ENCODE results near the gene AP3S2. TPM values are rescaled to one million over a fixed set of nuclear protein-coding genes. Genes with fewer than 3 reads are reported as not detected.
"Not testable (repeated sequence)": the region's sequence is repeated elsewhere in the genome, so short reads cannot be mapped to it uniquely, and the experiment has no call there.

The AP3S2 gene
- total RNA-seq, 1 donor from 2014 or later: 30.9 TPM

DNA sequence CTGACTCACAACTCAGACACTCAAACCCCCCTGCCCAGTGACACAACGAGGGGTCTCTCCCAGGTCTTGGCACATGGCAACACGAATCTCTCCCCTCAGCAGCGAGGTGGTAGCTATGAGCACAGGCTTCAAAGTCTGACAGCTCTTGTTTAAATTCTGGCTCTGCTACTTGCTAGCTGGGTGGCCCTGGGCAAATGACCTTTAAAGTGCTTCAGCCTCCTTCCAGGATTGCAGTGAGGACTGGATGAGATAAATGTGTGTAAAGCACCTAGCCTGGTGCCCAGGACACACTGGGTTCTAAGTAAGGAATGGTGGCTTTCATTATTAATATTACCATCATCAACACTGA is 56.0 kb downstream of the AP3S2 start:
- Mint-ChIP-seq H3K36me3 (ENCODE audit: insufficient read depth) (peaks cover 31% of the 10 kb centered on the region), H3K4me3 (ENCODE audit: low read depth) (no peak overlapping the region), H3K27ac (no peak overlapping the region), H3K9me3 (ENCODE audit: low read depth) (no peaks in the 10 kb centered on the region), H3K27me3 (no peaks in the 10 kb centered on the region), H3K4me1 (ENCODE audit: low read depth) (no peaks in the 10 kb centered on the region)
- DNase-seq (ENCODE audit: low spot score, unreplicated experiment): no peak
- TF ChIP-seq, protein P1, sequence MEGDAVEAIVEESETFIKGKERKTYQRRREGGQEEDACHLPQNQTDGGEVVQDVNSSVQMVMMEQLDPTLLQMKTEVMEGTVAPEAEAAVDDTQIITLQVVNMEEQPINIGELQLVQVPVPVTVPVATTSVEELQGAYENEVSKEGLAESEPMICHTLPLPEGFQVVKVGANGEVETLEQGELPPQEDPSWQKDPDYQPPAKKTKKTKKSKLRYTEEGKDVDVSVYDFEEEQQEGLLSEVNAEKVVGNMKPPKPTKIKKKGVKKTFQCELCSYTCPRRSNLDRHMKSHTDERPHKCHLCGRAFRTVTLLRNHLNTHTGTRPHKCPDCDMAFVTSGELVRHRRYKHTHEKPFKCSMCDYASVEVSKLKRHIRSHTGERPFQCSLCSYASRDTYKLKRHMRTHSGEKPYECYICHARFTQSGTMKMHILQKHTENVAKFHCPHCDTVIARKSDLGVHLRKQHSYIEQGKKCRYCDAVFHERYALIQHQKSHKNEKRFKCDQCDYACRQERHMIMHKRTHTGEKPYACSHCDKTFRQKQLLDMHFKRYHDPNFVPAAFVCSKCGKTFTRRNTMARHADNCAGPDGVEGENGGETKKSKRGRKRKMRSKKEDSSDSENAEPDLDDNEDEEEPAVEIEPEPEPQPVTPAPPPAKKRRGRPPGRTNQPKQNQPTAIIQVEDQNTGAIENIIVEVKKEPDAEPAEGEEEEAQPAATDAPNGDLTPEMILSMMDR (IDR thresholded peaks at IDR 0.05; ENCODE audit: unreplicated experiment): no peak

DNA sequence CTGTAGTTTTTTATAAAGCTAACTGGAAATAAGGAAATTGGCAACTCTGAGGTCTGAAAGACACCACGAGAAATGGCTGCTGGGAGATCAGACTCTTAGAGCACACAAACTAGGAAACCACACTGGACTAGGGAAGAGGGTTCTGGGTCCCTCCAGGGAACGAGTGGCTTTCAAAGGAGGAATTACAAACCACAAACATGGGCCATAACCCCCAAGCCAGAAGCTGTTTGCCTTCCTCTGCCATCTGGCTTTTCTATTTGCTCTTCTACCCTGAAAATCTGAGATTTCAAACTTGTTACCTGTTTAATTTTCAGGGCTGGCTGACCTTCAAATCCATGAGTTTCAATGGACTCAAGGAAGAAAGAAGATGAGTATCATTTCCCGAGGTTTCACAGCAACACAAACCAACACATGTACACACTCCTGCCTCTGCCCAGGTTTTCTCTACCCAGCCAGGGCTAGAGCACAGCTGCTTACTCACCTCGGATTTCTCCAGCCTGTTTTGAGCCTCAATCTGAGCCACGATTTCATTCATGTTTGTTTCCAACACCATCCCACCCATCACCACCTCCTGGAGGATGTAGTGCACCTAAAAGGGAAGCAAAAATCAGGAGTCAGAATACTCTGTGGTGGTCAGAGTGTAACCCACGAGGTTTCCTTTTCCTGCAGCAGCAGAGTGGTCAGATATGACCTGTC is 56.5 kb downstream of the AP3S2 start:
- peaks cover 31% of the 10 kb centered on the region for H3K36me3 Mint-ChIP-seq (ENCODE audit: insufficient read depth)
- H3K27ac Mint-ChIP-seq: peak overlapping the region; percentile 23
- TF ChIP-seq, protein P1 (IDR thresholded peaks at IDR 0.05; ENCODE audit: unreplicated experiment): no peak
- DNase-seq (ENCODE audit: low spot score, unreplicated experiment): no peak
- no peaks in the 10 kb centered on the region for H3K27me3 Mint-ChIP-seq
- H3K4me3 Mint-ChIP-seq (ENCODE audit: low read depth): no peak overlapping the region
- H3K9me3 Mint-ChIP-seq (ENCODE audit: low read depth): no peaks in the 10 kb centered on the region
- H3K4me1 Mint-ChIP-seq (ENCODE audit: low read depth): no peaks in the 10 kb centered on the region

DNA sequence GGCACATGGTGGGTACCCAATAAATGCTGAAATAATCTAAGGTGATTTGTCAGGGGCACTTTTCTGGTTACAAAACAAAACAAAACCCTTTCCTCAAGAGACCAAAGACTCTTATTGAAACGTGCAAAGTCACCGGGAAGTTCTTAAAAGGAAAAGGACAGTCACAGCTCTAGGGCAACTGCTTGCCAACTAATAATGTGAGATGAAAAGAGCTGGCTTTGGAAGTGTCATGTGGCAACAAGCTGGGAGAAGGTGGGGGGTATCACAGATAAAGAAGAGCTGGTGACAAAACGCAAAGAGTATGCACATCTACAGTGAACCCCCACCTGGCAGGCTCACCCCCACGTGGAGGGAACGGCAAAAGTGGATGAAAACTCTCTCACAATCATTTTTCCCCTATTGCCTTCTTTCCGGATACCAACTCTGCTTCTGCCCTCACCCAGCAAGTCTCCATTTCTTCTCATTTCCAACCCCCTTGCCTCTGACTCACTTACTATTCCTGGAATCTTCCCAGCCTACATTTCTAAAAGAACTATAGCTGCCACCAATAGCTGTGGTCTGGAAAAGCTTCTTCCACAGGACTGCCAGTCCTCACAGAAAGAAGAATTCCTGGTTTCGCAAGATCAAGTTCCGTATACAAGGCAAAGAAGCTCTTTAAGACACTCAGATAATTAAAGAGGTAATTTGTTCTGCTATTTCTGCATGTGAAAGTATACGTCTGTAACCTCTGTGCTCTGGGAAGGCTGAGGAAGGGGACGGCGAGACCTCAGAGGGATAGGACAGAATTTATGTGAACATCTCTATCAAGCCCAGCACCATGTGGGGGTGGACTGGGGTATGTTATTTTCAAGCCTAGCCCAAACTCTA is 57.3 kb downstream of the AP3S2 start:
- TF ChIP-seq, protein P1 (IDR thresholded peaks at IDR 0.05; ENCODE audit: unreplicated experiment): no peak
- no peaks in the 10 kb centered on the region for H3K4me1 Mint-ChIP-seq (ENCODE audit: low read depth)
- peak overlapping the region; percentile 23 for H3K27ac Mint-ChIP-seq
- H3K27me3 Mint-ChIP-seq: no peaks in the 10 kb centered on the region
- H3K36me3 Mint-ChIP-seq (ENCODE audit: insufficient read depth): peaks cover 26% of the 10 kb centered on the region
- H3K9me3 Mint-ChIP-seq (ENCODE audit: low read depth): no peaks in the 10 kb centered on the region
- no peak for DNase-seq (ENCODE audit: low spot score, unreplicated experiment)
- no peak overlapping the region for H3K4me3 Mint-ChIP-seq (ENCODE audit: low read depth)

DNA sequence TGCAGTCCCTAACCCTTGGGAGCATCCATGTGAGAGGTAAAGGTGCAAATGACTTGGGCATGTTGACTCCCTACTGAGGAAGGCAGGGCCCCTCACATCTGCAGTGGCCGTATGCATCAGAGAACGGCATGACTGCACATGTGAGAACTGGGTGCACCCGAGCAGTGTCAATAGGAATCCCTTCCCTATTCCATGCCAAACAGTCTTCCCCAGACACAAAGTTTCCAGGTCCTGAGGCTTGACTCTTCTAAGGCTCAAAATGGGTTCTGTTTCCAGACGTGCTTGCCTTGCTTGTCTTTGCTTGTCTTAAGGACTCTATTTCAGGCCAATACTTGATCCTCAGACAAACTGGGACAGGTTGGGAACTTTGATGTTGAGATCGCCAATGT is 58.6 kb downstream of the AP3S2 start:
- TF ChIP-seq, protein P1 (IDR thresholded peaks at IDR 0.05; ENCODE audit: unreplicated experiment): no peak
- H3K4me1 Mint-ChIP-seq (ENCODE audit: low read depth): no peaks in the 10 kb centered on the region
- H3K27me3 Mint-ChIP-seq: no peaks in the 10 kb centered on the region
- H3K9me3 Mint-ChIP-seq (ENCODE audit: low read depth): no peaks in the 10 kb centered on the region
- no peak for DNase-seq (ENCODE audit: low spot score, unreplicated experiment)
- no peak overlapping the region for H3K27ac Mint-ChIP-seq
- H3K36me3 Mint-ChIP-seq (ENCODE audit: insufficient read depth): peaks cover 26% of the 10 kb centered on the region
- no peak overlapping the region for H3K4me3 Mint-ChIP-seq (ENCODE audit: low read depth)

DNA sequence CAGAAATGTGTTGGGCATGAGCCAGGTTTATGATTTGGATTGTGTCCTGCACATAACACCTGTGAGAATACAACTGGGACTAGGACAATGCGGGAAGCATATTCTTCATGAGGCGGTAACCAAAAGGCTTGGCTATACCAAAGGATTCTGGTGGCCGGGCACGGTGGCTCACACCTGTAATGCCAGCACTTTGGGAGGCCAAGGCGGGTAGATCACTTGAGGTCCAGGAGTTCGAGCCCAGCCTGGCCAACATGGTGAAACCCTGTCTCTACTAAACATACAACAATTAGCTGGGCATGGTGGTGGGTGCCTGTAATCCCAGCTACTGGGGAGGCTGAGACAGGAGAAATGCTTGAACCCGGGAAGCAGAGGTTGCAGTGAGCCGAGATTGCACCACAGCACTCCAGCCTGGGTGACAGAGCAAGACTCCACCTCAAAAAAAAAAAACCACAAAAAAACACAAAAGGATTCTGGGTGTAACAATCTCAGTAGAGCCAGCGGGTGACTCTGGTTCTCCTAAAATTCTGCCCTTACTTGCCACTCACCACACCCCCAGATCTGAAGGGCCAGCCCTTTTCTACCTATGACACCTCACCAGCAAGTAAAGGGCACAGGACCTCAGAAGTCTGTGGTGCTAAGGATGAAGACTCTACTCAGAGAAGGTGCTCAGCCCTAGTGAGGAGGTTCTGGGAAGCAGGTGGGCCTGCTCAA is 59.2 kb downstream of the AP3S2 start:
- not testable (repeated sequence) for H3K27ac Mint-ChIP-seq; DNase-seq (ENCODE audit: low spot score, unreplicated experiment); H3K27me3 Mint-ChIP-seq; H3K9me3 Mint-ChIP-seq (ENCODE audit: low read depth); H3K4me3 Mint-ChIP-seq (ENCODE audit: low read depth); H3K4me1 Mint-ChIP-seq (ENCODE audit: low read depth)
- peaks cover 23% of the 10 kb centered on the region for H3K36me3 Mint-ChIP-seq (ENCODE audit: insufficient read depth)

All from progenitor cell of endocrine pancreas (in vitro differentiated cells).